ENCODE results near the gene CPEB3.

Gene CPEB3

DNA sequence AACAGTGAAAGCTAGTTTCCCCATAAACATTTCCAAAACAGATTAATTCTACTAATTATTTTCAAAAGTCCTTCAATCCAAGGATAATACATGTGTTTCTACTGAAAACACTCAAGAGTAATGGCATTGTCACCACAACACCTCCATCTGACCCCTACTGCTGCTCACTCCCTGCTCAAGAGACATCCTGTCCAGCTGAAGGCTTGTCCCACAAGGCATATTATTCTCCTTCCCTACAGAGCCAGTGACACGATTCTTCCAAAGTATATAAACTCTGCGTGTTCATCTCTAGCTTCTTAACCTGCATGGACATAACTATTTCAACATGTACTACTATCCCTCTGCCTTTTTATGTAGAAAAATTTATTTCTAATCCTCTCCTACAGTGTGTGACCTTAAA lies 182.1 kb downstream of the CPEB3 start:
- Mint-ChIP-seq H3K27me3 (no peaks in the 10 kb centered on the region), H3K4me3 (no peak overlapping the region), H3K4me1 (peaks cover 2% of the 10 kb centered on the region), H3K36me3 (peaks cover 6% of the 10 kb centered on the region), H3K27ac (no peak overlapping the region), H3K9me3 (no peaks in the 10 kb centered on the region)
- DNase-seq (ENCODE audit: low spot score in 2 of 2), result no peak
- ATAC-seq (ENCODE audit: low read depth), result no peak

DNA sequence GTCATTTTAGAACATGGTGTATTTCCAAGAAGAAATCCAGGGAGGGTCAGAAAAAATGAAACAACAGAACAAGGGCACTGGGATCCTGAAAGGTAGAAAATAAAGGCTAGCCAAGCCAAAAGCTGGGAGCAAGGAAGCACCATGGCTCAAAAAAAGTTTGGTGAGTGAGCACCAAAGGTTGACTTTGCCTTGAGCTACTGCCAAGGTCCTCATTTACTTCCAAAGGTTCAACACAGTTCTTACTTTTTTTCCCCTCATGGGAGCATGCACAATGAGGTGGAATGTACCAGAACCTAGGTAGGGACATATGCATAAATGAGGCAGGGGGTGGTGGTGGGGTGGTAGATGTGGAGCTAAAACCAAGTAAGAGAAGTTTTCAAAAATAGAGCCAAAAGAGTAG lies 182.8 kb downstream of the CPEB3 start:
- no peak overlapping the region for H3K27ac Mint-ChIP-seq
- H3K4me3 Mint-ChIP-seq, result no peak overlapping the region
- no peak for DNase-seq (ENCODE audit: low spot score in 2 of 2)
- peaks cover 6% of the 10 kb centered on the region for H3K4me1 Mint-ChIP-seq
- no peaks in the 10 kb centered on the region for H3K9me3 Mint-ChIP-seq
- no peaks in the 10 kb centered on the region for H3K27me3 Mint-ChIP-seq
- no peak for ATAC-seq (ENCODE audit: low read depth)
- H3K36me3 Mint-ChIP-seq, result peaks cover 6% of the 10 kb centered on the region

DNA sequence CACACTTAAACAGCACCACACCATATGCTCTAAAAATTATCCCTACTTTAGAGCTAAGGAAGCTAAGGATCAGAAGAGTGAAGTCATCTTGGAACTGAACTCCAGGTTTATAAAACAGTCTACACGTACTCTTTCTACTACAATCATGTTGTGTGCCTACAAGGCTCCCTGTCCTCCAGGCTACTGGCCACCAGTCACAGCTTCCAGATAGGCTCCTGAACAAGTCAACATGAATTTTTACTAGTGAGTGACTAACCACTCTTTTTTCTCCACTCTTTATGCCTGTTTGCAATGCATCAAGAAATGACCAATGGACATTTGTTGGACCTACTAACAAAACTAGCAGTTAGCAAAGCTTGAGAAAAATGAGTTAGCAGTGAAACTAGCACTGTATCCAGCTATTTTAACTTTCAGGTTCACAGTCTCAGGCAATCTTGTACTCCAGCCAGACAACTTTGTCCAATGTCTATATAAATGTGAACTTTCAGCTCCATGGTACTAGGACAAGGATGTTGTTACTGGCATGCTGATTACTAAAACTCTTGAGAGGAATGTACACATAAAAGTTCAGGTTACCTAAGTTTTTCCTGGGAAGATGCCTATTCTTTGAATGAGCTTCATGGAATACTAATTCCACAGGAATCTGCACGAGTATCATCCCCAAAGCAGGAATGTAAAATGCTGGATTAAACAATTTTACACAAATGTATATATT lies 187.3 kb downstream of the CPEB3 start:
- no peak for DNase-seq (ENCODE audit: low spot score in 2 of 2)
- no peaks in the 10 kb centered on the region for H3K9me3 Mint-ChIP-seq

DNA sequence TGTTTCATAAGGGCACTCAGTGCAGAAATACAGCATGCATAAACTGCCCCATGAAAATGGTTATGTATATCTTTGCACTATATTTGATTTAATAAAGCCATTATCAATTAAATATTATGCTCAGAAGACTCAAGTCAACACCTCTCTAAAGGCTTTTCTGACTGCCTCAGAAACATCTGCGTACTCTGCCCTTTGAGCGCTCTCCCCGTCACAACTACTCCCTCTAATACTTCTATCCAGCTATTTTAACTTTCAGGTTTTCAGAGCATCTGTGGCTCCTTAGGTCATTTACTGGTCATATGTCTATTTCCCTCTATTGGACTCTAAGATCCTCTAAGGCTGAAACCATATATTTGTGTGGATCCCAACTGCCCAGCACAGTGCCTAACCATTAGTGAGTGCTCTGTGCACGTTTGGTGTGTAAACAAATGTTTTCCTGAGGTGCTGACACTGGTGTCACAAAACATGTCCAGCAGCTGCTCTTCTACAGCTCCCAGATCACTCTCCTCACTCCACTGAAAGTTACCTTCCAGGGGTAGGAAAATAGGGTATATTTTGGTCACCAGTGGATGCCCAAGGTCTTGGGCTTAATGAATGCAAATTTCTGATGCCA lies 188.2 kb downstream of the CPEB3 start:
- Mint-ChIP-seq H3K27me3 (no peaks in the 10 kb centered on the region), H3K36me3 (peaks cover 6% of the 10 kb centered on the region), H3K9me3 (no peaks in the 10 kb centered on the region), H3K27ac (peak overlapping the region; percentile 9), H3K4me1 (peaks cover 16% of the 10 kb centered on the region), H3K4me3 (no peak overlapping the region)
- DNase-seq (ENCODE audit: low spot score in 2 of 2), result no peak
- no peak for ATAC-seq (ENCODE audit: low read depth)

More for the DNA sequence above, 187.3 kb downstream of the CPEB3 start:
- H3K4me3 Mint-ChIP-seq, result no peak overlapping the region
- H3K36me3 Mint-ChIP-seq, result peaks cover 6% of the 10 kb centered on the region
- H3K27me3 Mint-ChIP-seq, result no peaks in the 10 kb centered on the region
- peaks cover 14% of the 10 kb centered on the region for H3K4me1 Mint-ChIP-seq
- no peak overlapping the region for H3K27ac Mint-ChIP-seq
- no peak for ATAC-seq (ENCODE audit: low read depth)

DNA sequence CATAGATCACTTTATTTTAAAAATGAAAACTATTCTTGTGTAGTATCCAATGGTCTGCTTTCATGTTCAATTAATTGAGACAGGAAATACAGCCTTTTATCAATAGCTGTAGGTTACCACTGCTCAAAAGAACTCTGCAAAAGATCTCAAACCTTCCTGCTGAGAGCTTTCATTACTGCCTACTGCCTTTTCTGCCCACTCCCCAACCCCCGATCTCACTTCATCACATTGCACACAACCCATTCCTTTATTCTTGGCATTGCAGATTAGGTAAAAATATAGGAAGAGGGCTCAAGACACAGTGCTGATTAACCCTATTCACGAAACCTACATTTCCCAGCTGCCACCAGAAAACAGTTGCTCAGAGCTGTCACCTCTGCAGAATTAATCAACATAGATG lies 195.9 kb downstream of the CPEB3 start:
- no peaks in the 10 kb centered on the region for H3K9me3 Mint-ChIP-seq
- ATAC-seq (ENCODE audit: low read depth), result no peak
- no peaks in the 10 kb centered on the region for H3K36me3 Mint-ChIP-seq
- no peak for DNase-seq (ENCODE audit: low spot score in 2 of 2)
- peak overlapping the region; percentile 74 for H3K27ac Mint-ChIP-seq
- H3K4me3 Mint-ChIP-seq, result no peak overlapping the region
- no peaks in the 10 kb centered on the region for H3K27me3 Mint-ChIP-seq
- H3K4me1 Mint-ChIP-seq, result peaks cover 15% of the 10 kb centered on the region

DNA sequence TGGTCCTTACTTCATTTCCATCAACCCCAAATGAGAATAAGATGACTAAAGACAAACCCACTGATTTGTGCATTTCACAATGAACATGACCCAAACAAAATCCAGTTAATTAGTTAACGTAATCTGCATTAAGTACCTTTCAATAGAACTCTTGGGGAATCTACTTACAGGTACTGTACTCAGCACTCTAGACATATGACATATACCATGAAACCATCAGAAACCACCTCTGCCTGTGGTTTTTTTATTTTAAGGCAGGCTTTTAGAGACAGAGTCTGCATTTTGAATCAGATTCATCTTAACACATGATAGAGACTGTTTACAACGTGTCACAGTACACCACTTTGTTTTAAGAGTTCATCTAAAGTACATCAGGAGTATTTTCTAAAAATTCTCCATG lies 198.9 kb downstream of the CPEB3 start:
- Mint-ChIP-seq H3K27ac (peak overlapping the region; percentile 60), H3K4me3 (no peak overlapping the region), H3K36me3 (no peaks in the 10 kb centered on the region), H3K4me1 (peaks cover 20% of the 10 kb centered on the region), H3K27me3 (no peaks in the 10 kb centered on the region), H3K9me3 (no peaks in the 10 kb centered on the region)
- ATAC-seq (ENCODE audit: low read depth) (no peak), DNase-seq (ENCODE audit: low spot score in 2 of 2) (no peak)

DNA sequence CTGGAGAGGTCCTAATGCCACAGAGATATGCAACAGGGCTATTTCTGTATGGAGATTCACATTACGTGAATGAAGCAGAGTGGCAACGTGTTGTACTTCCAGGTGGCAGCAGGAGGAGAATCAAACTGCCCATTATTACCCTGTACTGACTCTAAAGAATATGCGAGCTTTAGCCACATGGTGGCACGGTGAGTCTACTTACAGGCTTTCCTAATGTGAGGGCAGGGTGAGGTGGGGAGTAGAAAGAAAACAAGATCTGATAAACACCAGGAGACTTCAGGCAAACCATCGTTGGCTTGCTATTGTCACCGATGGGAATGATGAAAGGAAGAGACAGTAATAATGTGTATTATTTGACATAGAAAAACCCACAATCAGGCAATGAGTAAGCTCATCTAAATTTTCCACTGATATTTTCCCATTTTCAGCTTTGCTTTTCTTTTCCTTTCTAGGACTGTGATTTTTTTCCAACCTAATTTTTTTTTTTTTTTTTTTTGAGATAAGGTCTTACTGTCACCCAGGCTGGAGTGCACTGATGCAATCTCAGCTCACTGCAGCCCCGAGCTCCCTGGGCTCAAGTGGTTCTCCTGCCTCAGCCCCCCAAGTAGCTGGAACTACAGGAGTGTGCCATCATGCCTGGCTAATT lies 203.0 kb downstream of the CPEB3 start:
- H3K9me3 Mint-ChIP-seq, result no peaks in the 10 kb centered on the region
- no peak overlapping the region for H3K27ac Mint-ChIP-seq
- H3K36me3 Mint-ChIP-seq, result no peaks in the 10 kb centered on the region
- H3K4me1 Mint-ChIP-seq, result peaks cover 10% of the 10 kb centered on the region
- no peaks in the 10 kb centered on the region for H3K27me3 Mint-ChIP-seq
- DNase-seq (ENCODE audit: low spot score in 2 of 2), result peak; percentile 59 to 74
- ATAC-seq (ENCODE audit: low read depth), result peak; percentile 100
- no peak overlapping the region for H3K4me3 Mint-ChIP-seq

DNA sequence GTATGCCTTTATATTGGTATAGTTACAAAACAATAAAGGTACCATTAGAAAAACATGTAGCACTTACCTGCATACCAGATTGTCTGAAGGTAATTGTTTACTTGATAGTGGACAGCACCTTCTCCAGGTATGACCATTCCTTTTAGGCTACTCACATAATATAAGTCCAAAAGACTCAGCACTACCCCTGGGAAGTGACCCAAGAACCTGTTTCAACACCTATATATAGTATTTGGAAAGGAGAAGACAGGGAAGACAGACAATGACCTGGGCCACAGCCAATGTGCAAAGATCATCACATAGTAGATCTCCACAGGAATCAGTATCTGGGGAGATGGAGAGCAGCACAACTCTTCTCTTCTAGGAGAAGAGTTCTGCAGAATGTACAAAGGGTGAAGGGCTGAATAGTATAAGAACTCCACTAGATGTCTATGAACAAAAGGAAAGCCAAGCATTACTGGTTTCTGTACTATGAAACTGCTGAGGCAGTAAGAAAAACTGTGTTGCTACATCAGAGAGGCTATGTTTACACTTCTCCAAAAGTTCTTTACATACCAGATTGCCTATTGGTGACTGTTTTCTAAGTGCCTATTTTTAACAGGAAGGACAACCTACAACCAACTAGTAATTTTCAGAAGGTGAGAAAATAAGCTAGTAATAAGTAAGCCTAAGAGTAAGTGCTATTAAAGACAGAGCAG lies 208.1 kb downstream of the CPEB3 start:
- DNase-seq (ENCODE audit: low spot score in 2 of 2) (no peak), ATAC-seq (ENCODE audit: low read depth) (no peak)
- Mint-ChIP-seq H3K4me1 (peaks cover 8% of the 10 kb centered on the region), H3K36me3 (peaks cover 22% of the 10 kb centered on the region), H3K27me3 (no peaks in the 10 kb centered on the region), H3K9me3 (no peaks in the 10 kb centered on the region), H3K27ac (no peak overlapping the region), H3K4me3 (no peak overlapping the region)

DNA sequence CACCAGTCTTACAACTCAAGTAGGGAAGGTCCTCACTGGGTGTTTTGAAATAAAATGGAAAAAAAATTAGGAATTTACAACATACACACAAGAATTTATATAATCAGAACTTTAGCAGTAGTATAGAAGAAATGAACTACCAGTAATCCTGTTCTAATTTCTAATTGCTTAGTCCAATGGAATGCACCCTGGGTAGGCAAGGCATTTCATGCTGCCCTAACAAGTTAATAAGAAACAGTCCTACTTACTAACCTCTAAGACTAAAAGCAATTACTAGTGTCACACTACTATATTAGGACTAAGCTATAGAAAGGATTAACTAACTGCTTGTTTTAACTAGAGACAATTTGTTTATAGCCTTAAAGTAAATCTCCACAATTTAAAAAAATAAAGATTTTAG lies 209.2 kb downstream of the CPEB3 start:
- Mint-ChIP-seq H3K27ac (no peak overlapping the region), H3K4me1 (peaks cover 2% of the 10 kb centered on the region), H3K4me3 (no peak overlapping the region), H3K9me3 (no peaks in the 10 kb centered on the region), H3K27me3 (no peaks in the 10 kb centered on the region), H3K36me3 (peaks cover 29% of the 10 kb centered on the region)
- ATAC-seq (ENCODE audit: low read depth) (no peak), DNase-seq (ENCODE audit: low spot score in 2 of 2) (no peak)

DNA sequence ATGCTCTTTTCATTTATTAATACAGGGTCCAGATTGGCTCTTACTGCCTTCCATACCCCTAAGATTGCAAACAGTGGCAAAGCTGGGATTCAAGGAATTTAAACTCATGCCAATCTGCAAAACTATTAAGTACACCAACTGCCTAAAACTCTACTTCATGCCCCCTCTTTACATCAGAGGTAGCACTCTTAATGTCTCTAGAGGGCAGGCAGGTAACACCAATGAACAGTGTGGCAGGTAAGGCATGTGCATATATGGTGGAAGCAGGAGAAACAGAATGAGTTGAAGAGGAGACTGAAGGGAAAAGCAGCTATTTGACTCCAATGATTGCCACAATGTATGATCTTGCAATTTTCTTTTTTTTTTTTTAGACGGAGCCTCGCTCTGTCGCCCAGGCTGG lies 210.6 kb downstream of the CPEB3 start:
- H3K4me1 Mint-ChIP-seq, result peaks cover 2% of the 10 kb centered on the region
- DNase-seq (ENCODE audit: low spot score in 2 of 2) (no peak), ATAC-seq (ENCODE audit: low read depth) (no peak)
- H3K4me3 Mint-ChIP-seq, result no peak overlapping the region
- H3K27ac Mint-ChIP-seq, result no peak overlapping the region
- no peaks in the 10 kb centered on the region for H3K27me3 Mint-ChIP-seq
- H3K36me3 Mint-ChIP-seq, result peaks cover 31% of the 10 kb centered on the region
- H3K9me3 Mint-ChIP-seq, result no peaks in the 10 kb centered on the region

DNA sequence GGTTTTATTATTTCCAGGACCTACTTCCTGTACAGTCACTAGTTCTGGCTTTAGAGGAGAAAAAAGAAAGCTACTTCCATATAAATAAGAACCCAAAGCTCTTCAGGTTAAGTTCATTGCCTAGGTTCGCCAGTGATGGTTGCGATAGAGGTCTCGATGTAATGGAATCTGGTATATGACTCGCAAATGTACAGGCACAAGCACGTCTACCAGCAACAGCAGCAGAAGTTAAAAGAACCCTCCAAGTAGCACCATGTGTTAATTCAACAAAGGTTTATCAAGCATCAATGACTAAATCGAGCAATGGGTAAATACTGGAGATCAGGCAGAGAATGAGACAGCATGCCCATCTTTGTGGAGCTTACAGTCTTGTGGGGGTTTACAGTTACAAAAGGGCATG lies 211.9 kb downstream of the CPEB3 start:
- no peak for ATAC-seq (ENCODE audit: low read depth)
- H3K27me3 Mint-ChIP-seq, result no peaks in the 10 kb centered on the region
- no peak overlapping the region for H3K27ac Mint-ChIP-seq

DNA sequence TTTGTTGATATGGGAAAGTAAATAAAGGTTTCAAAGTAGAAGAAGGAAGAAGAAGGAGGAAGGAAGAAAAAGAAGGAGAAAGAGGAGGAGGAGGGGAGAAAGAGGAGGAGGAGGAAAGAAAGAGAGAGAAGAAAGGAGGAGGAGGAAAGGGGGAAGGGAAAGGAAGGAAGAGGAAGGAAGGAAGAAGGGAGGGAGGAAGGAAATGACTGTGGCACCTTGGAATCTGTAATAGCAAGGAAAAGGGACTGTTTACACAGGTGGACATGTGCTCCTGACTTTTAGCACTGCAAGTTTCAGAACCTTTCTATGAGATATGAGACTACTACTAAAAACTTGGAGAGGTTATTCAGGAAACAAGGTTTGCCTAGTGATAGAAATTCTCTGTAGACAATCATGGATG lies 214.2 kb downstream of the CPEB3 start:
- no peaks in the 10 kb centered on the region for H3K4me1 Mint-ChIP-seq
- no peaks in the 10 kb centered on the region for H3K27me3 Mint-ChIP-seq
- peaks cover 31% of the 10 kb centered on the region for H3K36me3 Mint-ChIP-seq
- no peaks in the 10 kb centered on the region for H3K9me3 Mint-ChIP-seq
- ATAC-seq (ENCODE audit: low read depth), result no peak
- DNase-seq (ENCODE audit: low spot score in 2 of 2), result no peak
- H3K27ac Mint-ChIP-seq, result peak overlapping the region; percentile 26
- H3K4me3 Mint-ChIP-seq, result no peak overlapping the region

More for the DNA sequence above, 211.9 kb downstream of the CPEB3 start:
- peaks cover 31% of the 10 kb centered on the region for H3K36me3 Mint-ChIP-seq
- no peak overlapping the region for H3K4me3 Mint-ChIP-seq
- no peaks in the 10 kb centered on the region for H3K9me3 Mint-ChIP-seq
- no peak for DNase-seq (ENCODE audit: low spot score in 2 of 2)
- peaks cover 2% of the 10 kb centered on the region for H3K4me1 Mint-ChIP-seq

DNA sequence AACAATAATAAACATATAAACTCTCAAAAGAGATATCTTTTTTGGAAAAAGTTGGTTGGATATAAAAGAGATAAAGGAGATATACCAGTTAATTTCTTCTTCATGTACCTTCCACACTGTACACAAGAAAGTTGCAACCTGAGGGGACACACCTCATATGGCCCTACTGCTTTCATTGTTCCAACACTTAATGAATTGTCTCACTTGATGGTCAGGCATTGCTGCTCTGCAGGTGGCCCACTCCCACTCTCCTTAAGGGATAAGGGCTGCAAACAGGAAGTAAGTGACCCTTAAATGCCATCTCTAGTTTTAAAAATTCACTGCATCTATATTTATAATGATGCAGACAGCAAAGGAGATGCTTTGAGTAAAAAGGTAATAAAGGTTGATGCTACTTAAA lies 215.0 kb downstream of the CPEB3 start:
- DNase-seq (ENCODE audit: low spot score in 2 of 2) (no peak), ATAC-seq (ENCODE audit: low read depth) (no peak)
- Mint-ChIP-seq H3K27me3 (no peaks in the 10 kb centered on the region), H3K4me1 (no peaks in the 10 kb centered on the region), H3K36me3 (peaks cover 25% of the 10 kb centered on the region), H3K9me3 (no peaks in the 10 kb centered on the region), H3K27ac (no peak overlapping the region), H3K4me3 (no peak overlapping the region)
